Measurements from ENCODE around the gene ASPA. TPM values are rescaled to one million over a fixed set of nuclear protein-coding genes. Genes with fewer than 3 reads are reported as not detected.

Gene ASPA
- total RNA-seq, 1 donor from 2014 or later: 0.51 TPM

DNA sequence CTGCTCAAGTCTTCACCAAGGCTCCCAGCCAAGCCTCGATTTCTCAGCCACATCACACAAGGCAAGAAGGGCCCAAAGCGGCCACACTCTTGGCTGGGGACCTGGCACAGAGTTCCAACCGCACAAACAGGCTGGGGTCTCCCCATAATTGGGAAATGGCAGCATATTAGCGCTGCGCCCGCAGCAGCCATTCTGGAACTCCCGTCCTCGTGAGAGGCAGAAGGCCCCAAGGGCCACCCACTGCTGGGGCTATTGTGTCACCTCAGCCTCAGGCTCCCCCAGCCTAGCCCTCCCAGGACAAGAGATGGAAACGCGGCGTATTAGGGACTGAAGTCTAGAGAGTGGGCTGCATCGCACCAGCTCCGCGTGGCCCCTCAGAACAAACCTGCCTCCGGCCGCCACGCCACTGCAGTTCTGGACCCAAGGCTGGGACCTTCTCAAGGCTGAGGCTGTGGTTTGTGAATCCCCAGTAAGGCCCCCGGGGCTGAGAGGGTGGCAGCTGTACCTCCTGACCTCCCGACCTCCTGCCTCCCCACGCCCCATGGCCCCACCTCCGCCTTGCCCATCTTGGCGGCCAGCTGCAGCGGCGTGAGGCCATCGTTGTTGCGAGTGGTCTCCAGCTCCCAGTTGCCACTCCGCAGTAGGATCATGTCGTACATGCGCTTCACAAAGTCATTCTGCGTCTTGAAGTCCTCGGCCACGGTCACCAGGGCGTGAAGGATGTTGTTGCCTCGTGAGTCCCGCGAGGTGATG, 56.5 kb downstream of the ASPA start:
- Mint-ChIP-seq H3K4me3 (no peak overlapping the region), H3K9me3 (no peaks in the 10 kb centered on the region), H3K4me1 (ENCODE audit: unreplicated experiment) (peaks cover 7% of the 10 kb centered on the region), H3K27me3 (peaks cover 3% of the 10 kb centered on the region), H3K36me3 (no peaks in the 10 kb centered on the region), H3K27ac (no peak overlapping the region)
- no peak for DNase-seq (ENCODE audit: extremely low spot score, unreplicated experiment)
- TF ChIP-seq, protein P1, sequence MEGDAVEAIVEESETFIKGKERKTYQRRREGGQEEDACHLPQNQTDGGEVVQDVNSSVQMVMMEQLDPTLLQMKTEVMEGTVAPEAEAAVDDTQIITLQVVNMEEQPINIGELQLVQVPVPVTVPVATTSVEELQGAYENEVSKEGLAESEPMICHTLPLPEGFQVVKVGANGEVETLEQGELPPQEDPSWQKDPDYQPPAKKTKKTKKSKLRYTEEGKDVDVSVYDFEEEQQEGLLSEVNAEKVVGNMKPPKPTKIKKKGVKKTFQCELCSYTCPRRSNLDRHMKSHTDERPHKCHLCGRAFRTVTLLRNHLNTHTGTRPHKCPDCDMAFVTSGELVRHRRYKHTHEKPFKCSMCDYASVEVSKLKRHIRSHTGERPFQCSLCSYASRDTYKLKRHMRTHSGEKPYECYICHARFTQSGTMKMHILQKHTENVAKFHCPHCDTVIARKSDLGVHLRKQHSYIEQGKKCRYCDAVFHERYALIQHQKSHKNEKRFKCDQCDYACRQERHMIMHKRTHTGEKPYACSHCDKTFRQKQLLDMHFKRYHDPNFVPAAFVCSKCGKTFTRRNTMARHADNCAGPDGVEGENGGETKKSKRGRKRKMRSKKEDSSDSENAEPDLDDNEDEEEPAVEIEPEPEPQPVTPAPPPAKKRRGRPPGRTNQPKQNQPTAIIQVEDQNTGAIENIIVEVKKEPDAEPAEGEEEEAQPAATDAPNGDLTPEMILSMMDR (conservative IDR thresholded peaks at IDR 0.05): no peak

DNA sequence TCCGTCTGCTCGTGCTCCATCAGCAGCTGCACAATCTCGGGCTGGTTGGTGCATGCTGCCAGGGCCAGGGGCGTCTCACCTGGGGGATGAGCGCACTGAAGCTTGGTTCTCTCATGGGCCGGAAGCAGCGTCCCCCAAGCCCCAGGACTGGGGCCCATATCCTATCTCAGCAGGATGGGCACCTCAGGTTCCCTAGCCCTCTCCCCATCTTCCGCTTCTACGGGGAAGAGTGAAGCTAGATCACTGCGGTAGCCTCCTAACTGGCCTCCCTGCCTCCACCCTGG, 57.0 kb downstream of the ASPA start:
- no peaks in the 10 kb centered on the region for H3K36me3 Mint-ChIP-seq
- H3K27ac Mint-ChIP-seq: no peak overlapping the region
- no peaks in the 10 kb centered on the region for H3K9me3 Mint-ChIP-seq
- H3K4me1 Mint-ChIP-seq (ENCODE audit: unreplicated experiment): peaks cover 7% of the 10 kb centered on the region
- H3K27me3 Mint-ChIP-seq: peaks cover 3% of the 10 kb centered on the region
- no peak overlapping the region for H3K4me3 Mint-ChIP-seq
- no peak for DNase-seq (ENCODE audit: extremely low spot score, unreplicated experiment)
- TF ChIP-seq, protein P1 (conservative IDR thresholded peaks at IDR 0.05): no peak

DNA sequence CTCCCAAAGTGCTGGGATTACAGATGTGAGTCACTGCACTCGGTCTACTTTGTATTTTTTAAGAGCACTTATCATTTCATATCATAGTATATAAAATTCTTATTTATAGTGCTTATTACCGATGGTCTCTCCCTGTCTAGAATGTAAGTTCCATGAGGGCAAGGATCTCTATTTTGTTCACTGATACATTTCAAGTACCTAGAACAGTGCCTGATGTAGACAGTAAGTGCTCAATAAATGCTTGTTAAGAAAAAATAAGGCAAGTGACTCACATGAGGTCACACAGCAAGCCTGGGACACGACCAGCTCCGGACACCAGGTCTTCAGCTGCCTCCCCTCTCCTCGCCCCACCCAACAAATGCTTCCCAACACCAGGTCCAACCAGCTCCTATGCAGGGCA, 58.0 kb downstream of the ASPA start:
- peaks cover 5% of the 10 kb centered on the region for H3K4me1 Mint-ChIP-seq (ENCODE audit: unreplicated experiment)
- no peaks in the 10 kb centered on the region for H3K36me3 Mint-ChIP-seq
- TF ChIP-seq, protein P1 (conservative IDR thresholded peaks at IDR 0.05): no peak
- no peaks in the 10 kb centered on the region for H3K9me3 Mint-ChIP-seq
- no peak overlapping the region for H3K27ac Mint-ChIP-seq
- peaks cover 3% of the 10 kb centered on the region for H3K27me3 Mint-ChIP-seq
- no peak overlapping the region for H3K4me3 Mint-ChIP-seq
- DNase-seq (ENCODE audit: extremely low spot score, unreplicated experiment): no peak

DNA sequence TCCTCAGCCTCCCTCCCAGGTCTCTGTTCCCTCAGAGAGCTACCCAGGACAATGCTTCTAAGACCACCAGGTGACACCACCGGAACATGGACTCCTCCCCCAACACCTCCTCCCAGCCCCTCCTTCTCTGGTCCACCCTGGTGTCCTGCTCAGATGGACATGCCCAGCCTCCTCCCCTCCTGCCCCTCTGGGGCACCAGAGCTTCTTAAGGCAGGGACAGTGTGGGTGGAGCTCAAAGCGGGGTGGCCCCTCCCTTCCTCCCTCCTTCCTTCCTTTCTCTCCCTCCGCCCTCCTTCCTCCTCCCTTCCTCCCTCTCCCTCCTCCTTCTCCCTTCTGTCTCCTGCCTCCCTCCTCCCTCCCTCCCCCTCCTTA, 59.1 kb downstream of the ASPA start:
- Mint-ChIP-seq H3K4me1 (ENCODE audit: unreplicated experiment) (peaks cover 3% of the 10 kb centered on the region), H3K9me3 (no peaks in the 10 kb centered on the region), H3K27ac (no peak overlapping the region), H3K36me3 (no peaks in the 10 kb centered on the region), H3K4me3 (no peak overlapping the region), H3K27me3 (peaks cover 3% of the 10 kb centered on the region)
- DNase-seq (ENCODE audit: extremely low spot score, unreplicated experiment): no peak
- TF ChIP-seq, protein P1 (conservative IDR thresholded peaks at IDR 0.05): no peak

DNA sequence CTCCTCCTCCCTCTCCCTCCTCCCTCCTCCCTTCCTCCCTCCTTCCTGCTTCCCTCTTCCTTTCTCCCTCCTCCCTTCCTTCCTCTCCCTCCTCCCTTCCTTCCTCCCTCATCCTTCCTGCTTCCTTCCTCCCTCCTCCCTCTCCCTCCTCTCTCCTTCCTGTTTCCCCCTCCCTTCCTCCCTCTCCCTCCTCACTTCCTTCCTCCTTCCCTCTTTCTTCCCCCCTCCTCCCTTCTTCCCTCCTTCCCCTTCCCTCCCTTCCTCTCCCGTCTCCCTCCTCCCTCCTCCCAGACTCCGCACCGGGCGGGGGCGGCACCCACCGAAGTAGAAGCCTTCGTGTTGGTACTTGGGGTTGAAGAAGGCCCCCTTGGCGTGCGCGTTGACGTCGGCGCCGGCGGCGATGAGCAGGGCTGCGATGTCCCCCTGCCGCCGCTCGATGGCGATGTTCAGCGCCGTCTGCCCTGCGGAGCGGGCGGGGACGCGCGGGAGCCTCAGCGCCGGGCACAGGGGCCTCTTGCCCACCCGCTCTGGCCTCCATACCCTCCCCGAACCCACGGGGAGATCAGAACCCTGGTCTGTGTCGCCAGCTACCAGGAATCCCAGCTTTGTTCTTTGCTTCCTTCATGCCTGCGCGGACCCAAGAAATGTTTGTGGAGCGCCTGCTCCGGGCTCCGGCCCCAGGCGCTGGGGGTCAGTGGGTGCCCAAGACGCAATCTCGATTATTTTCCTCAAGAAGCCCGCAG, 59.6 kb downstream of the ASPA start:
- H3K36me3 Mint-ChIP-seq: no peaks in the 10 kb centered on the region
- peaks cover 3% of the 10 kb centered on the region for H3K27me3 Mint-ChIP-seq
- H3K27ac Mint-ChIP-seq: peak overlapping the region; percentile 72
- peaks cover 3% of the 10 kb centered on the region for H3K4me1 Mint-ChIP-seq (ENCODE audit: unreplicated experiment)
- DNase-seq (ENCODE audit: extremely low spot score, unreplicated experiment): no peak
- TF ChIP-seq, protein P1 (conservative IDR thresholded peaks at IDR 0.05): peak; percentile 81
- H3K4me3 Mint-ChIP-seq: peak overlapping the region; percentile 79
- H3K9me3 Mint-ChIP-seq: no peaks in the 10 kb centered on the region
